ENCODE data around the gene KCNQ2.

KCNQ2 gene

GRCh38 chr20:63350597-63351325 is 121.7 kb downstream of the KCNQ2 start:
- no peak for DNase-seq

Measured in NCI-H1436 (cell line).